NCI-H748 (cell line): ENCODE data around the gene TRIM47.
A peak's percentile ranks its signal among the peaks of the same experiment; 100 is the strongest.

Experiments
- DNase-seq: peaks from one replicate; lab custom pipeline; 2025; ENCODE audit not compliant: unreplicated experiment; lab: John Stamatoyannopoulos, UW

The TRIM47 gene

DNA sequence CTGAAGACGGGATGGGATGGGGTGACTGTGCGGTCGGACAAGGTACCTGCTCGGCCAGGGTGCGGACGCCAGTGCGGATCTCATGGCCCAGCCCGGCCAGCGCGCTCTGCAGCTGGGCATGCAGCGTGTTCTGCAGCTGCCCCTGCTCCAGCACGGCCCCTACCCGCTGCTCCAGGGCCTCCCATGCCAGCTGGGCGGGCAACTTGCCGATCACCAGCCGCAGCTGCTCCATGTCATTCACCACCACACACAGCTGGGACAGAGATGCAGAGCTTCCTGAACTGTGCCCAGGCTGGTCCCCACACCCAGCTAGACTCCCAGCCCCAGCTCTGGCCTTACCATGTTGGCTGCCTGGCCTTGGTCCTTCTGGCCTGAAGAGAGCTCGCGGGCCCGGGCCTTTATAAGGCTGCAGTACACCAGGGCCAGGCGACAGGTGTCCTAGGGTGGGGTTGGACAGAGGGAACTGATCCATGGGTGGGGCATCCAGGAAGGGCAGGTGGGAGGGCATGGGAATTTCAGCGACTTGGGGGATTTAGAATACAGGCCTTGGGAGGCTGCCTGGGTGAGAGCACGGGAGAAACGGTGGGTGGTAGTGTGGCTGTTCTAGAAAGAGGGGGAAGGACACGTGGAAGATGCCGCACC lies 44.0 kb downstream of the TRIM47 start:
- no peak for DNase-seq

GRCh38 chr17:75832652-75833400 lies 45.6 kb downstream of the TRIM47 start:
- no peak for DNase-seq

DNA sequence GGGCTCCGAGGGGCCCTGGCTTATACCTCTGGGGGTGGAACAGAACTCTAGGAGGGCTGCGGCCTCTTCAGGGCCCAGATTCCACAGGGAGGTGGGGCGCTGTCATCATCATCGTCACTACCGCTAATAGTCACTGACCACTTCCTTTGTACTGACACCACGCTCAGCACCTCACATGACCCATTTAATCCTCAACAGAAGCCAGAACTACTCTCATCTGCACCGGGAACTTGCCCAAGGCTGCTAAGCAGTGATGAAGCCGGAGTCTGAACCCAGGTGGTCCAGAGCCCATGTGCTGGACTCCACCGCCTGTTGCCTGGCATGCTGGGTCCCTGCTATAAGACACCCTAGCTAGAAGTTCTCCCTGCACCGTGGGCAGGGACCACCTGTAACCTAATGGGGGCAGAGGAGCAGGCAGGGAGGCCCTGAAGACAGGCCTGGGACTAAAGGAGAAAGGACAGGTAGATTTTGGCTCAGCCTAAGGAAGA lies 46.2 kb downstream of the TRIM47 start:
- DNase-seq: no peak

GRCh38 chr17:75831032-75831571 lies 47.3 kb downstream of the TRIM47 start:
- no peak for DNase-seq

DNA sequence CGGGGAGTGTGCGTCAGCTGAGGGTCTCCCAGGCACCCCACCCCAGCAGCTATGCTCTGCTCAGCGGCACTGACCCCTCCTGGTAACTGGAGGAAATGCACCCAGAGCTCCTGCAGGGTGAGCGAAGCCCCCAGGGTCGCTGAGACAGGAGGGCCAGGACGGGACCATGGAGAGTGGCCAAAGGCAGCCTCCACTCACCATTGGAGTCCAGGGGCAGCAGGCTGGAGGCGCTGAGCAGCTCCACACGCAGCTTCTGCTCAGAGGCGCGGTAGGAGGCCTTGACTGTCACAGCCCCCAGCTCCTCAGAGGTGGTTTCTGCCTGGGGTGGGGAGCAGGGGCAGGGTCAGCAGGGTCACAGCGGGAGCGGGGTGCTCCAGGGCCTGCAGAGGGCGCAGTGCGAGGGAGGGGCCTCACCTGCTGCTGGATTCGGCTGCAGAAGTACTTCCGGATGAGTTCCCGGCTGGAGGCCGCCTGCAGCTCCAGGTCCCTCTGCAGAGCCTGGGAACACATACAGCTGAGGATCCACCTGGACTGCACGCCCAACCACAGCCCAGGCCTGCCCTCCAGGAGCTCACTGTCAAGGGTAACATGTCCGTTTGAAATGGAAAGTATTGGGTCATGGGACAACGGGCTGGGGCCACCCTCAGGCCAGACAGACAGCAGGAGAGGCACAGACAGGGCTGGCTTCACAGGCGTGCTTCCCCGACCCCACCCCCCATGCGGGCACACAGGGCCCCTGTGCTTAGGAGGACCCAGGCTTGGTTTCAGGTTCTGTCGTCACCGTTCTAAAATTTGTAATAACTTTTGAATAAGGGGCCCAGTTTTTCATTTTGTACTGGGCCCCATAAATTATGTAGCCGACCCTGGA lies 48.0 kb downstream of the TRIM47 start:
- peak; percentile 6 for DNase-seq

DNA sequence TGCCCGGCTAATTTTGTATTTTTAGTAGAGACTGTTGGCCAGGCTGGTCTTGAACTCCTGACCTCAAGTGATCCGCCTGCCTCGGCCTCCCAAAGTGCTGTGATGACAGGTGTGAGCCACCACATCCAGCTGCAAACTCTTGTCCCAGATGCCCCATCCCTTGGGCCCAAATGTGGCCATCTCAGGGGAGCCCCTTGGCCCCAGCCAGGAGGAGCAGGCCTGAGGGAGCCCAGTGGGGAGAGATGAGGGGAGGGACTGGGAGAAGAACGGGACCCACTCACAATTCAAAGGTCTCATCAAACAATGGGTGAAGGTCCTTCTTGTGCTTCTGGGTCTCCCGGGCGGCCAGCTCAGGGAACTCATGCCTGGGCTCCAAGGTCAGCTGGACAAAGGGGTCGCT lies 48.6 kb downstream of the TRIM47 start:
- no peak for DNase-seq

GRCh38 chr17:75828741-75829140 lies 49.6 kb downstream of the TRIM47 start:
- no peak for DNase-seq

DNA sequence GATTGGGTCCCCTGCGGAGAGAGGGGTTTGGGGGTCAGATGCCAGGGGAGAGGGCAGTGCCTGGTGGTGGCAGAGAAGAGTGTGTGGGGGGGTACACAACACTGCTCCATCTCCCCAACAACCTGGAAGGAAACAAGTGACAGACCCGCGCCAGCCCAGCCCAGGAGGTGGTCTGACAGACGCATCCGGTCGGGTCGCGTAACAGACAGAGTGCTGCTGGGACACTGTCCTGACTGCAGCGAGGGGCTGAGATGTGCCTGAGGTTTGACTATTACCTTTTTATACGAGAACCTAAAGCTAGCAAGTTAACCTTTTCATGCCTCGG lies 50.3 kb downstream of the TRIM47 start:
- peak; percentile 50 for DNase-seq

GRCh38 chr17:75827308-75828075 lies 50.9 kb downstream of the TRIM47 start:
- DNase-seq: peak; percentile 73

DNA sequence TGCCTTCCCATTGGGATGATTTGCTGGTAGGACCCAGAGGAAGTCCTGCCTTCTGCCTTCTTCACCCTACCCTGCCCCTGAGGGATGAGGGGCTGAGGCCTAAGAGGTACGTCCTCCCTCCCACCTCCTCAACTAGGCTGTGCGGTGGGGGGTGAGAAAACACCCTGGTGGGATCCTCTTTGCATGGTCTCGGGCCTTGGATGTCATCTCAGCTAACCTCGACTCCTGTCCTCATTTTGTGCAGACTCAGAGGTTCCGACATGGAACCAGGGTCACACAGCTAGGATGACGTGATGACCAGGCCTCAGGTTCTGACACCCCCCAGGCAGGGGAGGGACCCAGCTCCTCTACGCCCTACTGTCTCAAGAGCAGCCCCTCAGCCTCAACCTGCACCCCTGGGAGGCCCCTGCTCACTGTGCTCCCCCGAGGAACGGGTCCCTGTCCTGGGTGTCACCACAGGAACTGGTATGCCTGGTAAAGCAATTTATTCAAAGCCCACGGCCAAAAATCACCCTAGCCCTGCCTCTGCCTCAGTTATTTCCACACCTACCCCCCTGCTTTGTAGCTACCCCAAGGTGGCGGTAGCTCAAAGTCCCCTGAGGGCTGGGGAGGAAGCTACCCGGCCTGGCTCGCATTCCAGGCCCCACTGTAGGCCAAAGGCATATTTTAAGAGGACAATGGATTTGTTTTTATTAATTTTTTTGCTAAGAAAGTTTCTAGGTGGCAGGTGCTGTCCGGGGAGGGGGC lies 51.6 kb downstream of the TRIM47 start:
- DNase-seq: no peak

- no peak for DNase-seq
These were observed 52.5 kb downstream of the TRIM47 start for GRCh38 chr17:75825748-75826370.

DNA sequence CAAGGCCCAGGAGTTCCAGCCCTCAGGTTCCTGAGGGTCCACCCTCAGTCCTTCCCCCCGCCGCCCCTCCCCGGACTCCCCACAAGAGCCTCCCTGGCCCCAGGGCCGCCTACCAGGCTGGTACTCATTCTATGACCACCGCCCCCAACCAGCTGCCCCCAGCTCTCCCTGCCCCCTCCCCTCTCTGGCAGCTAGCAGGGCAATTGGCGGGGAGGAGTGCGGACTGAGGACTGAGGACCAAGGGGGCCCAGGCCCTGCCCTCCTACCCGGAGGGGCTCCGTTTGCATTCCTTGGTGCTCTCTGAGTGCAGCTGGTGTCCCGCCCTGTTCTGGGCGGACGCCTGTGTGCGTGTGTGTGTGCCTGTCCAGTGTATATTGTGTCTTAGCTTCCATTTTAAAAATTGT lies 53.2 kb downstream of the TRIM47 start:
- no peak for DNase-seq

DNA sequence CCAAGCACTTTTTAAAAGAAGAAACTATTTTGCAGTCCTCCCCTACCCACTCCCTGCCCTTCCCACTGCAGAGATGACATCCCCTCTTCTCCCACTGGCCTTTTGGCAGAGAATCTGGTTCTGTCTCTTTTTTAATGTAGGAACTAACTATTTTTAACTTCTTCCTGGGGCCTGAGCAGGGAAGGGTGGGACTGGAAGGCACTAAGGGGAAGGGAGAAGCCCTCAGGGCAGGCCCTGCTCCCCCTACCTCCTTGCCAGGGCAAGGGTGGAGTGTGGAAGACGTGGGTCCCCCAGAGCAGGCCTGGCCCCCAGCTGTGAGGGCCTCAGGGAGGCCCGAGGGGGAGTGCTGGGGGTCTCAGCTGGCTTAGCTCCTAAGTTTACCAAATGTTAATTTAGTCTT lies 53.7 kb downstream of the TRIM47 start:
- DNase-seq: no peak
